K562 (cell line): ENCODE measurements around the gene KCNT1. TPM values are rescaled to one million over a fixed set of nuclear protein-coding genes. Genes with fewer than 3 reads are reported as not detected.

ENCODE experiments used
- ATAC-seq: fragments of 200-7000 bp; cut with Tn5 transposase; 3 replicates; pipeline ENCODE4 v1.9.1; 2020; ENCODE audit warnings: moderate library complexity
- BruUV-seq: library from RNA; stranded (reverse); fragments of 400-500 nt; replicated peaks from 2 replicates; lab custom pipeline; 2021; lab: Mats Ljungman, UMichigan
- CTCF ChIA-PET: fragments of 300-600 bp; formaldehyde crosslinking; extraction: SDS; loops from one replicate; lab custom pipeline; 2021; ENCODE audit warnings: low intra/inter-chr PET ratio; lab: Yijun Ruan, JAX
- POLR2A ChIA-PET: fragments of 300-600, 350-650 bp; sonication (Branson Sonifier 250); formaldehyde crosslinking; extraction: SDS; loops from one replicate; lab custom pipeline; 2021; ENCODE audit warnings: antibody characterized with exemption, inconsistent platforms; lab: Yijun Ruan, JAX
- DNase-seq, 4 experiments: peaks; one replicate each; pipeline versions ENCODE4 v3.0.0 to v3.0.0-alpha.2; 2011 to 2018; ENCODE audit warnings: low spot score in 3 of 4, mixed read lengths in 3 of 4; ENCODE audit errors: extremely low read depth in 1 of 4
- FAIRE-seq: peaks from 2 replicates; lab custom pipeline; 2011; peaks lifted over from hg19 to GRCh38; lab: Jason Lieb, UNC
- H2AFZ ChIP-seq: 2 replicates; pipeline ENCODE4 v1.6.0; 2011; ENCODE audit warnings: low read depth, low read length, control low read depth, inconsistent platforms
- H3K27ac ChIP-seq: fragments of 200-600 bp; 3 replicates; pipeline ENCODE4 v1.8.0; 2011; ENCODE audit warnings: low read depth, mild to moderate bottlenecking, control low read depth, inconsistent platforms, low read length, moderate library complexity, mixed read lengths; ENCODE audit errors: extremely low read depth
- H3K27me3 ChIP-seq, 2 experiments: fragments of 300-600 bp in 1 of 2; 2 replicates in 1 of 2; 3 replicates in 1 of 2; pipeline versions ENCODE4 v1.6.0 to v1.8.0; 2011; ENCODE audit warnings: inconsistent platforms in 2 of 2, low read length in 2 of 2, mild to moderate bottlenecking in 1 of 2, mixed read lengths in 1 of 2, moderate library complexity in 1 of 2; ENCODE audit not compliant: control insufficient read depth in 2 of 2, insufficient read depth in 2 of 2
- H3K36me3 ChIP-seq: fragments of 300-600 bp; 3 replicates; pipeline ENCODE4 v1.8.0; 2011; ENCODE audit warnings: mild to moderate bottlenecking, low read length, inconsistent platforms; ENCODE audit not compliant: control insufficient read depth, insufficient read depth
- H3K4me1 ChIP-seq, 2 experiments: fragments of 200-600 bp in 1 of 2; replicated peaks in 1 of 2; 2 replicates in 1 of 2; 3 replicates in 1 of 2; pipeline versions ENCODE4 v1.5.1 to v1.8.0; 2011; ENCODE audit warnings: inconsistent platforms in 2 of 2, low read length in 2 of 2, mild to moderate bottlenecking in 1 of 2, mixed read lengths in 1 of 2, moderate library complexity in 1 of 2; ENCODE audit not compliant: control insufficient read depth in 2 of 2, insufficient read depth in 2 of 2
- H3K4me2 ChIP-seq: 2 replicates; pipeline ENCODE4 v1.6.1; 2011; ENCODE audit warnings: low read length, control low read depth, inconsistent platforms, mixed read lengths; ENCODE audit not compliant: insufficient read depth
- H3K4me3 ChIP-seq: fragments of 200-600 bp; sonication (generic), shearing (Covaris generic); 2 replicates; pipeline ENCODE4 v1.5.1; 2016; ENCODE audit warnings: control low read depth, inconsistent platforms
- H3K79me2 ChIP-seq: fragments of 200-600 bp; 3 replicates; pipeline ENCODE4 v1.8.0; 2011; ENCODE audit warnings: low read length, inconsistent platforms; ENCODE audit not compliant: control insufficient read depth, insufficient read depth
- H3K9ac ChIP-seq, 2 experiments: 2 replicates each; pipeline versions ENCODE4 v1.6.0 to v1.6.1; 2011; ENCODE audit warnings: low read depth in 2 of 2, low read length in 2 of 2, control low read depth in 1 of 2, inconsistent platforms in 1 of 2, mild to moderate bottlenecking in 1 of 2, mixed read lengths in 1 of 2; ENCODE audit not compliant: insufficient read depth in 1 of 2
- H3K9me1 ChIP-seq: one replicate; pipeline ENCODE4 v1.6.0; 2011; ENCODE audit warnings: inconsistent platforms, mild to moderate bottlenecking, low read length, moderate library complexity; ENCODE audit not compliant: control insufficient read depth, insufficient read depth
- H3K9me3 ChIP-seq: replicated peaks from 2 replicates; pipeline ENCODE4 v1.5.1; 2011; ENCODE audit warnings: low read depth, low read length, inconsistent platforms; ENCODE audit not compliant: control insufficient read depth, insufficient read depth
- H4K20me1 ChIP-seq: replicated peaks from 2 replicates; pipeline ENCODE4 v1.6.1; 2011; ENCODE audit warnings: low read length, inconsistent platforms, mixed read lengths; ENCODE audit not compliant: control insufficient read depth, insufficient read depth
- CEBPB ChIP-seq: fragments of 450-650 bp; IDR thresholded peaks from 2 replicates; pipeline ENCODE4 v1.6.1; 2016; ENCODE audit warnings: missing genetic modification characterization, missing compliant biosample characterization
- FOXA3 ChIP-seq, 2 experiments: fragments of 450-650 bp in 1 of 2; sonication (generic) in 1 of 2; formaldehyde crosslinking; IDR thresholded peaks in 1 of 2; conservative IDR thresholded peaks in 1 of 2; 2 replicates each; pipeline versions ENCODE4 v1.4.0 to v1.8.0; 2020 to 2022; ENCODE audit warnings: mild to moderate bottlenecking in 2 of 2, missing genetic modification reagents in 1 of 2
- FOXM1 ChIP-seq, 2 experiments: fragments of 450-650 bp in 1 of 2; sonication (generic) in 1 of 2; formaldehyde crosslinking in 1 of 2; IDR thresholded peaks; 2 replicates each; pipeline versions ENCODE4 v1.6.1 to v1.9.0; 2017 to 2022; ENCODE audit warnings: low read depth in 2 of 2, mild to moderate bottlenecking in 2 of 2, missing genetic modification reagents in 1 of 2, moderate library complexity in 1 of 2
- RBM39 ChIP-seq: fragments of 200-400 bp; formaldehyde crosslinking; optimal IDR thresholded peaks from 2 replicates; pipeline ENCODE3; 2018; ENCODE audit warnings: low read depth, low read length
- SAFB ChIP-seq: fragments of 200-400 bp; formaldehyde crosslinking; IDR thresholded peaks from 2 replicates; pipeline ENCODE4 v1.6.1; 2017; ENCODE audit warnings: low read depth, low read length, borderline replicate concordance
- SPI1 ChIP-seq: IDR thresholded peaks from 2 replicates; pipeline ENCODE4 v1.6.1; 2011; ENCODE audit warnings: low read depth, low read length, control low read depth, borderline replicate concordance
- THAP12 ChIP-seq: fragments of 250-450 bp; sonication (Bioruptor Pico); IDR thresholded peaks from 2 replicates; pipeline ENCODE4 v1.9.0; 2021; ENCODE audit warnings: mild to moderate bottlenecking, inconsistent platforms
- TSC22D4 ChIP-seq: fragments of 450-650 bp; IDR thresholded peaks from 2 replicates; pipeline ENCODE4 v1.6.1; 2016; ENCODE audit warnings: missing genetic modification characterization, missing biosample characterization, control low read depth
- ZNF407 ChIP-seq: fragments of 450-650 bp; IDR thresholded peaks from 2 replicates; pipeline ENCODE4 v1.6.1; 2016; ENCODE audit warnings: low read depth
- WGBS: fragments of 100-300 bp; shearing (Covaris generic); methylation state at CpG from one replicate; pipeline ENCODE4 v1.1.6; 2016; ENCODE audit warnings: low coverage, mixed read lengths; ENCODE audit not compliant: insufficient coverage; ENCODE audit errors: missing lambda C conversion rate; 5-methylcytosine and 5-hydroxymethylcytosine counted together
- in situ Hi-C: fragments of 300-500 bp; cut with MboI; formaldehyde crosslinking; loops from 4 replicates; pipeline ENCODE4 v1.15.0; 2018; ENCODE audit warnings: inconsistent platforms, mixed read lengths
- intact Hi-C: fragments of 100-400 bp; cut with micrococcal nuclease; formaldehyde crosslinking; loops from 2 replicates; pipeline ENCODE4 v1.14.2; 2022
- polyA plus RNA-seq, 8 experiments: library from polyadenylated mRNA; depleted of rRNA in 4 of 8; stranded (reverse) in 5 of 8; unstranded in 3 of 8; fragments of >200 nt; fragmentation: Nextera tagmentation in 2 of 8; fragmentation: Illumina TruSeq in 1 of 8; extraction: Ambion mirVana in 2 of 8; extraction: Trizol in 1 of 8; gene quantifications; 2 replicates each; pipeline versions ENCODE4 v1.2.1 to v1.2.3, GENCODE V29; 2011 to 2014; ENCODE audit warnings: inconsistent platforms in 1 of 8, missing spikeins in 1 of 8
- total RNA-seq, 7 experiments: library from RNA; depleted of rRNA in 6 of 7; stranded (reverse); fragments of >200 nt in 6 of 7; fragmentation: Illumina TruSeq in 2 of 7; extraction: Trizol in 2 of 7; gene quantifications; 2 replicates each; pipeline versions ENCODE4 v1.2.1 to v1.2.3, GENCODE V29; 2011 to 2021; ENCODE audit warnings: low replicate concordance in 1 of 7
- TF ChIP-seq, protein P1 (sequence below), 2 experiments: fragments of 450-650 bp in 1 of 2; sonication (generic) in 1 of 2; formaldehyde crosslinking; conservative IDR thresholded peaks; 2 replicates each; pipeline versions ENCODE4 v1.4.0 to v1.8.1; 2020 to 2022; ENCODE audit warnings: mild to moderate bottlenecking in 1 of 2, missing genetic modification reagents in 1 of 2

The KCNT1 gene
- total and polyA plus RNA-seq, 9 of the 15 experiments (the other 6 are each of a cell fraction or from before 2014, with no cell fraction given), result 0.05 TPM; not detected in 8

DNA sequence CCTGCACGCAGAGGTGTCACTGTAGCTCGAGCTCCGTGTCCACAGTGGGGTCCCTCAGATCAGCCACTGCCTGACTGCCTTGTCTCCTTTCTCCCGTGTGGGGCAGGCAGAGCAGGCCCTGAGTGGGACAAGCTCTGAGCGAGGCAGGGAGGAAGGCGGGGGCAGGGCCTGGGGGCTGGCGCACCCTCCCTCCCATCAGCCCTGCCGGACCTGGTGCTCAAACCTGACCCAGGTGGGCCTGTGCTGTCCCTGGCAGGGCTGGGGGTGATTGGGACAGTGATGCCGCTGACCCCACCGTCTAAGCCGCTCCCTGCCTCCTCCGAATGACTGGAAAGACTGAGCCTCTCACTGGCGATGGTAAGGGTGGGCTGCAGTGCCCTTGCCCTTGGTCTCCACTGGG is 60.9 kb downstream of the KCNT1 start:
- CTCF ChIA-PET, result no interaction called here
- DNase-seq, result no peak
- FAIRE-seq, result no peak
- ATAC-seq, result no peak
- peaks cover 0 to 25% of the 10 kb centered on the region in 2 experiments; a peak in 1 of 5 replicates for H3K4me1 ChIP-seq
- H3K9ac ChIP-seq, result no peak overlapping the region
- POLR2A ChIA-PET, result no interaction called here
- intact Hi-C loops (no loop called here), in situ Hi-C loops (no loop called here)
- H4K20me1 ChIP-seq, result peaks cover 5% of the 10 kb centered on the region; the same call in 1 of the 2 replicates
- H3K9me1 ChIP-seq, result no peaks in the 10 kb centered on the region
- peaks cover 3% of the 10 kb centered on the region; the same call in 1 of the 2 replicates for H3K9me3 ChIP-seq
- no peak overlapping the region for H3K4me3 ChIP-seq
- H2AFZ ChIP-seq, result no peak overlapping the region
- 0% methylated on average over 5 of the region's 13 CpGs for WGBS
- H3K36me3 ChIP-seq, result no peaks in the 10 kb centered on the region
- no peak overlapping the region for H3K27ac ChIP-seq
- no peaks in the 10 kb centered on the region for H3K79me2 ChIP-seq
- peaks cover 5 to 54% of the 10 kb centered on the region in 2 experiments; a peak in 4 of 5 replicates for H3K27me3 ChIP-seq
- H3K4me2 ChIP-seq, result no peak overlapping the region
- no TSS peak for BruUV-seq
- TF ChIP-seq RBM39 (no peak), SPI1 (no peak), ZNF407 (no peak), SAFB (no peak), CEBPB (tag) (no peak), TSC22D4 (tag) (no peak), FOXM1 (IDR thresholded peaks at IDR 0.05; ENCODE audit: low read depth) (no peak), FOXM1 (CRISPR knock-in tag; IDR thresholded peaks at IDR 0.05; ENCODE audit: low read depth) (no peak), FOXA3 (CRISPR knock-in tag; conservative IDR thresholded peaks at IDR 0.05 in 1 of 2, IDR thresholded peaks at IDR 0.05 in 1 of 2) (no peak), THAP12 (no peak)
- TF ChIP-seq, protein P1, sequence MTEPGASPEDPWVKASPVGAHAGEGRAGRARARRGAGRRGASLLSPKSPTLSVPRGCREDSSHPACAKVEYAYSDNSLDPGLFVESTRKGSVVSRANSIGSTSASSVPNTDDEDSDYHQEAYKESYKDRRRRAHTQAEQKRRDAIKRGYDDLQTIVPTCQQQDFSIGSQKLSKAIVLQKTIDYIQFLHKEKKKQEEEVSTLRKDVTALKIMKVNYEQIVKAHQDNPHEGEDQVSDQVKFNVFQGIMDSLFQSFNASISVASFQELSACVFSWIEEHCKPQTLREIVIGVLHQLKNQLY (CRISPR knock-in tag; conservative IDR thresholded peaks at IDR 0.05), result no peak
